ENCODE data around the gene DIABLO.

DNA sequence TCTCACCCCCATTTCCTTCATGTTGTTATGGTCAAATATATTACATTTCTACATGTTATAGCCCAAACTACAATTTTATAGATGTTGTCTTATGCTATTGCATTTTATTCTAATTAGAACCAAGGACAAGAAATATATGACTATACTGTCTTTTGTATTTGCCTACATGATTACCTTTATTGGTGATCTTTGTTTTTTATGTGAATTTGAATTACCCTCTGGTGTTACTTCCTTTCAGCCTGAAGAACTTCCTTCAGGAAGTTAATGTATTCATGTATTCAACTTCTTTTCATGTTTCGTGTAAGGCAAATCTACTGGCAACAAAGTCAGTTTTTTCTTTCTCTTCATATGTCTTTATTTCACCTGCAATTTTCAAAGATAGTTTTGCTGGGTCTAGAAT, 31.0 kb downstream of the DIABLO start:
- TF ChIP-seq, protein P1, sequence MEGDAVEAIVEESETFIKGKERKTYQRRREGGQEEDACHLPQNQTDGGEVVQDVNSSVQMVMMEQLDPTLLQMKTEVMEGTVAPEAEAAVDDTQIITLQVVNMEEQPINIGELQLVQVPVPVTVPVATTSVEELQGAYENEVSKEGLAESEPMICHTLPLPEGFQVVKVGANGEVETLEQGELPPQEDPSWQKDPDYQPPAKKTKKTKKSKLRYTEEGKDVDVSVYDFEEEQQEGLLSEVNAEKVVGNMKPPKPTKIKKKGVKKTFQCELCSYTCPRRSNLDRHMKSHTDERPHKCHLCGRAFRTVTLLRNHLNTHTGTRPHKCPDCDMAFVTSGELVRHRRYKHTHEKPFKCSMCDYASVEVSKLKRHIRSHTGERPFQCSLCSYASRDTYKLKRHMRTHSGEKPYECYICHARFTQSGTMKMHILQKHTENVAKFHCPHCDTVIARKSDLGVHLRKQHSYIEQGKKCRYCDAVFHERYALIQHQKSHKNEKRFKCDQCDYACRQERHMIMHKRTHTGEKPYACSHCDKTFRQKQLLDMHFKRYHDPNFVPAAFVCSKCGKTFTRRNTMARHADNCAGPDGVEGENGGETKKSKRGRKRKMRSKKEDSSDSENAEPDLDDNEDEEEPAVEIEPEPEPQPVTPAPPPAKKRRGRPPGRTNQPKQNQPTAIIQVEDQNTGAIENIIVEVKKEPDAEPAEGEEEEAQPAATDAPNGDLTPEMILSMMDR (IDR thresholded peaks at IDR 0.05), result no peak
- TF ChIP-seq POLR2A (IDR thresholded peaks at IDR 0.05) (no peak), POLR2AphosphoS5 (IDR thresholded peaks at IDR 0.05) (no peak)

Data from upper lobe of left lung (tissue), 4 donors.